Testis (tissue), 2 donors: ENCODE measurements around the gene LSM11.

Experiments
- POLR2A ChIP-seq: fragments of 450-650 bp; IDR thresholded peaks from one replicate; pipeline ENCODE4 v1.6.1; 2017; ENCODE audit warnings: antibody characterized with exemption, mild to moderate bottlenecking, moderate library complexity
- TF ChIP-seq, protein P1 (sequence below), 3 experiments: fragments of 450-650 bp in 2 of 3; fragments of 200-600 bp in 1 of 3; sonication (generic) in 1 of 3; IDR thresholded peaks; one replicate each; pipeline ENCODE4 v1.5.1; 2016 to 2019; ENCODE audit warnings: antibody characterized with exemption in 3 of 3, mild to moderate bottlenecking in 2 of 3, moderate library complexity in 1 of 3

DNA sequence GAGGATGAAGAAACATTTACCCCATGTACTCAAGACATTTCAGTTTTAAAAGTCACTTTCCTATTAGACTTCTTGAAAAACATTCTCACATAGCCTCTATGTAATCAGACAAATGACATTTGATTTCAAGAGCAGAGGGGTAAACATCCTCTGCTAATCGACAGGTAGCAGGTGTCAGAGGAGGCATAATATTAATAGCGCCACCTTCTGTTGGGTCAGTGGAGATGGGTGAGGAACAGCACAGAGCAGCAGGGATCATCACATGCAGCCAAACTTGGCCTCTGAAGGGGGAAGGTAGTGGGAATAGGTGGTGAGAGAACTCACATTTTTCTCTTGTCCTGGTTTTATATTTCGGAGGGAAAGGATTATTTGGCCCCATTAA, 3.3 kb upstream of the LSM11 start:
- TF ChIP-seq, protein P1, sequence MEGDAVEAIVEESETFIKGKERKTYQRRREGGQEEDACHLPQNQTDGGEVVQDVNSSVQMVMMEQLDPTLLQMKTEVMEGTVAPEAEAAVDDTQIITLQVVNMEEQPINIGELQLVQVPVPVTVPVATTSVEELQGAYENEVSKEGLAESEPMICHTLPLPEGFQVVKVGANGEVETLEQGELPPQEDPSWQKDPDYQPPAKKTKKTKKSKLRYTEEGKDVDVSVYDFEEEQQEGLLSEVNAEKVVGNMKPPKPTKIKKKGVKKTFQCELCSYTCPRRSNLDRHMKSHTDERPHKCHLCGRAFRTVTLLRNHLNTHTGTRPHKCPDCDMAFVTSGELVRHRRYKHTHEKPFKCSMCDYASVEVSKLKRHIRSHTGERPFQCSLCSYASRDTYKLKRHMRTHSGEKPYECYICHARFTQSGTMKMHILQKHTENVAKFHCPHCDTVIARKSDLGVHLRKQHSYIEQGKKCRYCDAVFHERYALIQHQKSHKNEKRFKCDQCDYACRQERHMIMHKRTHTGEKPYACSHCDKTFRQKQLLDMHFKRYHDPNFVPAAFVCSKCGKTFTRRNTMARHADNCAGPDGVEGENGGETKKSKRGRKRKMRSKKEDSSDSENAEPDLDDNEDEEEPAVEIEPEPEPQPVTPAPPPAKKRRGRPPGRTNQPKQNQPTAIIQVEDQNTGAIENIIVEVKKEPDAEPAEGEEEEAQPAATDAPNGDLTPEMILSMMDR (IDR thresholded peaks at IDR 0.05) = peak in 1 of 3 experiments; percentile 16
- no peak for TF ChIP-seq POLR2A
